Cerebellar nuclear complex (tissue), 1 donor: ENCODE results near the gene PNMT.

Experiments used
- DNase-seq, 2 experiments: peaks; one replicate each; lab custom pipeline; 2025; lab: John Stamatoyannopoulos, UW

Gene PNMT

DNA sequence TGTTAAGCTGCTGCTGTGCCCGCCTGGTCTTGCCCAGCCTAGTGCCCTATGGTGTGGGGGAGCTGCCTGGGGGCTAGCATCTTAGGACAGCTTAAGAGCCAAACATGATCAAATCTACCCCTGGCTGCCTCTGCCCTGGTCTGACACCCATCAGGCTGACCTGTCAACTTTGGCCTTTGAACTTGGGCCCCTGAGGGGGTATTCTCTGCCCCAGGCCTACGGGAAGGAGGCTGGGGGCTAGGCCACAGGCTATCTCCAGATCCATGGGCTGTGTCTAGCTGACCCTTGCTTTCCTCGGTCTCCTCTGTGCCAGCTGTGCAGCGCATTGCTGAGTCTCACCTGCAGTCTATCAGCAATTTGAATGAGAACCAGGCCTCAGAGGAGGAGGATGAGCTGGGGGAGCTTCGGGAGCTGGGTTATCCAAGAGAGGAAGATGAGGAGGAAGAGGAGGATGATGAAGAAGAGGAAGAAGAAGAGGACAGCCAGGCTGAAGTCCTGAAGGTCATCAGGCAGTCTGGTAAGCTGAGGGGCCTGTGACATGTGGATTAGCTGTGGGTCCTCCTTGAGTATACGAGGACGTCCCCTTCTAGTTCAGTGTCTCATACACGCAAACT, 34.6 kb upstream of the PNMT start:
- no peak for DNase-seq

DNA sequence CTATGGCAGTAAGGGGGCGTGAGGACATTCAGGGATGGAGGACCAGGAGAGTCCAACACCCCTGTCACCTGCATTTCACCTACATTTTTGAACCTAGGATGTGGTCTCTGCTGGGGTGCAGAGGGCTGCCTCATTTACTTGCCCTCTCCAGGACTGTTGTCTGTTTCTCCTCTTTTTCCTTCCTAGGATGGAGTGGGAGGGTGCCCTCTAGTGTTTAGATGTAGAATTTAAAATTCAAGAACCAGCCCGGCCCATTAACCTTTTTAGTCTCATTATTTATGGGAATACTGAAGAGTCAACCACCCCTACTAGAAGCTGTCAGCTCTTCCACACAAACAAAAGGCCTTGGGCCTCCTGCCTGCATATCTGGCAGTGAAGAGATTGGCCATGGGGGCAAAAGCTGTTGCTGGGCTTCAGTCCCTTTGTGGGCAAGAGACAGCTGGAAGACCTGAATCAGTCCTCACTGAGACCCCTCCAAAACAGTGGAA, 33.8 kb upstream of the PNMT start:
- DNase-seq: no peak

DNA sequence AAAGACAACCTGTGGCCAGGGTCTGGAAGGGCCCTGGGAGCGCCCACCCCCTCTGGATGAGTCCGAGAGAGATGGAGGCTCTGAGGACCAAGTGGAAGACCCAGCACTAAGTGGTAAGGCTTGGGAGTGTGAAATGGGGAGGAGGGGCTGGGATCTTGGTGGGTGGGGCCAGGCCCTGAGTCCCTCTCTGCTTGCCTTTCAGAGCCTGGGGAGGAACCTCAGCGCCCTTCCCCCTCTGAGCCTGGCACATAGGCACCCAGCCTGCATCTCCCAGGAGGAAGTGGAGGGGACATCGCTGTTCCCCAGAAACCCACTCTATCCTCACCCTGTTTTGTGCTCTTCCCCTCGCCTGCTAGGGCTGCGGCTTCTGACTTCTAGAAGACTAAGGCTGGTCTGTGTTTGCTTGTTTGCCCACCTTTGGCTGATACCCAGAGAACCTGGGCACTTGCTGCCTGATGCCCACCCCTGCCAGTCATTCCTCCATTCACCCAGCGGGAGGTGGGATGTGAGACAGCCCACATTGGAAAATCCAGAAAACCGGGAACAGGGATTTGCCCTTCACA, 32.6 kb upstream of the PNMT start:
- DNase-seq: no peak

DNA sequence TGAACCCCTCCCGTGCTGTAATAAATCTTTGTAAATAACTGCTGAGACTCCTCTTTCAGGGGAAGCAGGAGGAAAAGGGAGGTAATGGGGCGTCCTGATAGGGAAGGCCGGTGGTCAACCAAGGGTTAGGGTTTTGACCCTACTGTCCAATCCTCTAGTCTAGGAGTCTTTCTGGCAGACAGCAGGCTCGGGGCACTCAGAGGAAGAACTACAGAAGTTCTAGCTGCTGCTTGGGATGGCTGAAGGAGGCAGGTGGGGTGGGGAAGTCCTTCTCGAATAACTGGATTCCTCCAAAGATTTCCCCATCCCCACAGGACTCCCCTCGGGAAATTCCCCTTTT, 31.7 kb upstream of the PNMT start:
- DNase-seq: no peak

DNA sequence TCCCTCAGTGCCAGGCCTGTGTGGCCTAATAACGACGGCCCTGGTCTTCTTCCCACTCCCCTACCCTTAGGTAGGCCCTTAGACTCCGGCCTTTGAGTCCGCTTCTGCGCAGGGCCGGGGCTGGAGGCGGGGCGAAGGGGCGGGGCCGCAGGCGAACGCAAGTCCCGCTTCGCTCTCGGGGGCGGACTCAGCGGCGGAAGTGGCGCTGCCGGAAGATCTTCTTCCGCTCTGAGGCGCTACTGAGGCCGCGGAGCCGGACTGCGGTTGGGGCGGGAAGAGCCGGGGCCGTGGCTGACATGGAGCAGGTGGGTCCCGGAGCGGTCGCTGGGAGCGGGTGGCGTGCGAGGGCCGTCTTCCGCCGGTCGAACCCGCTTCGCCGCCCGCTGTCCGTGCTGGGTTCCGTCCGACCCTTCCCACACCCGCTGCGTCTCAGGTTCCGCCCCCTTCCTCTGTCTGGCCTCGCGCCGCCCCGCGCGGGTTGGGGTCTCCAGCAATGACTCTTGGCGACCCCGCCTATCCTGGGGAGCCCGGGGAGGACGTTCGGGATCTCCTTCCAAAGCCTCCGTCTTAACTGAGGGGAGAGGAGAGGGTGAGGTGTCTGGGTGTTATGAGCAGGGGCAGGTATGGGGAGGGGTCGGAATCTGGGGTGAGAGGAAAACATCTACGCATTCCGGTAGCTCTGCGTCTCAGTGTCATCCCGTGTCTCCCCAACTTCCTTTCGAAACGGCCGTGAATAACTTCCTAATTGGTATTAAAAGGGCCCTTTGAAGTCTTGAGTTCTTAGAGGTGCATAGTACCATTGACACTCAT, 31.1 kb upstream of the PNMT start, which contains the start of gene STARD3:
STARD3 (plus strand) TSS at position 218 of the 810 bp plus-strand sequence. CDS start 16,388 bp downstream, outside the sequence.
- peak in 1 of 2 experiments; percentile 61 for DNase-seq

DNA sequence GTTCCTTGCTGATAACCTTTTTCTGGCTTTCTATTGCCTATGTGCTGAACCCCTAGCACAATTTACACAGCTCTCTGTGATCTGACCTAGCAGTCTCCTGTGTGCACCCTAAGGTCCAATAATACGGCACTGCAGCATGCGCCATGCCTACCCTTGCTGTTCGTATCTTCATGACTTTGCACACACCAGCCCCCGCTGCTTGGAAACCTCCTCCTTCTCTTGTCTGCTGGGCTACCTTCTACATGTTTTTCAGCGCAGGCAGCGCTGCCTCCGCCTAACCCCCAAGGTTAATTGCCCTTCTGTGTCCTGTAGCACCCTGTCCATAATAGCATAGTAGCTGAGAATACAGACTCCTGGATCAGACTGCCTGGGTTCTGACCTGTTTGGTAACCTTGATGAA, 29.9 kb upstream of the PNMT start:
- DNase-seq: no peak

DNA sequence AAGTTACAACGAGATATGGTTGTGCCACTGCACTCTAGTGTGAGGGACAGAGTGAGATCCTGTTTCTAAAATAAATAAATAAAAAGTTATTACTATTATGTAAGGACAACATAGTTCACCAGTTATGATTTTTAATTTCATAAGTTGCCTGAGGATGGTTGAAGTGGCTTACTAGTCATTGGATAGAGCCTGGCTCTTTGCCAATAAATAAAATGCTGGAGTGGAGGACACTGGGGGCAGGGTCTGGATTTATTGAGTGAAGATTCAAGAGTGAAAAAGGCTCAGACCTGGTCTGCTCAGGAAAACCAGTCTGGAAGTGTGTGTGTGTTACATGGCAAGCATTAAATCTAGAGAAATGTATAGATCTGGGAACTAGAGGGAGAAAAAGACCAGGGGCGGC, 29.2 kb upstream of the PNMT start:
- DNase-seq: no peak

DNA sequence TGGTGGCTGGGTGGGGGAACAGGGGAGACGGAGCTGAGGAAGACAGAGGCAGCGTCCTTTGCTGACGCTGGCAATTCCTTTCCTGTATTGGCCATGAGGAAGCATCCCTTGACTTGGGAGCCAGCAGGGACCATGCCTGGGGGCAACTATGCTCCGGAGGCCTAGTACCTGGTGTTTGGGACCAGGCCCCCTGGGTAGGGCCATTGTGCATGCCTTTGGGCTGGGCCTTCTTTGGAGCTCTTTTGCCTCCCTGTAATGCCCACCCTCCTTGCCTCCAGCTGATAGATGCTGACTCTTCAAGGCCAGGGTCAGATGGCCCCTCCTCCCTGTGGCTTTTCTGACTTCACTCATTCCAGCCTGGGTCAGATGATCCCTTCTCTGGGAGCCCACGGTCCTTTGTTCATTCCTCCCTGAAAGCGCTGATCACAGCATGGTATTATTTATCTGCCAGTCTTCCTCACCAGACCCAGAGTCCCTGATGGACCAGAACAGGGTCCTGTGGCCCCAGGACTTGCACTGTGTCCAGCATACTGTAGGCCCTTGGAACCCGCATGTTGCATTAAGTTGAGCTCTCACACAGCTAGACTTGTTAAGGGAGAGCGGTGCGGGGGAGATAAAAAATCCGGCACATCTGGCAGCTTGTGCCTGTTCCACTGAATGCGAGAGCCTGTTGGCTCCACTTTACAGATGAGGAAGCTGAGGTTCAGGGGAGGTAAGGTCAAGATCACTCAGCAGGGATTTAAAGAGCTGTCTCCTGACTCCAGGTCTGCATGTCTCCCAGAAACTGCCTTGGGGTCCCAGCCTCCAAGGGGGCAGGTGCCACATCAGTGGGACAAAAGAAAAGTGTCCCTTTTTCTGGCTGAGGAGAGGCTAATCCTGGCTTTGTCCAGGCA, 28.4 kb upstream of the PNMT start:
- no peak for DNase-seq

DNA sequence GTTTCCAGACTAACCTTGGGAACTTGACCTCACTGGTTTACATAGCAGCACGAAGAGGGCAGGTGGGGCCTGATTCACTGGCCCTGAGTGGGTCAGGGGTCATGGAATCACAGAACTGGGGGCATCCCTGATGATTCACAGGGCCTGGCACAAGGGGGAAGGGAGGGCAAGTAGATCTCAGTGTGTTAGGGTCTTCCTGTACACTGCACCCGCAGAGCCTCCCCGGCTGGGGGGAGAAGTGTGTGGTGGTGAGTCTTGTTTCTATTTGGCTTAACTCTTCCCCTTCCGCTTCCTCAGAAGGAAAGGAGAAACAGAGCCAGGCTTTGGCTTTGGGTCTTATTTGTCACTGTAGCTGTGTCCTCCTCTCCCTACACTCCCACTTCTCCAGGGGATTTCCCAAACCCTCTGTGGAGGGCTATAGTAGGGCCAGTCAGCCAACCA, 27.6 kb upstream of the PNMT start:
- no peak for DNase-seq

DNA sequence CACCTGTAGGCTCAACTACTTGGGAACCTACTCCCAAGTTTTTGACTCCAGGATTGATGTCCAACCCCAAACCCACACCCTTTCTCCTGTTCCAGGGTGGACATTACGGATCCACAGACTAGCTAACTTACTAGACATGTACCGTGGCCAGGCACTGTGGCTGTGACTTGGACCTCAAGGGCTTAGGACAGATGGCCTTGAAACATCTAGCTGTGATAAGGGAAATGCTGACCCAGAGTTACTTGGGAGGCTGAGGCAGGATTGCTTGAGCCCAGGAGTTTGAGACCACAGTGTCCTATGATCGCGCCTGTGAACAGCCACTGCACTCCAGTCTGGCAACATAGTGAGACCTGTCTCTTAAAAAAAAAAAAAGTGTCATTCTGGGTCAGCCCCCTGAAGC, 27.2 kb upstream of the PNMT start:
- no peak for DNase-seq

DNA sequence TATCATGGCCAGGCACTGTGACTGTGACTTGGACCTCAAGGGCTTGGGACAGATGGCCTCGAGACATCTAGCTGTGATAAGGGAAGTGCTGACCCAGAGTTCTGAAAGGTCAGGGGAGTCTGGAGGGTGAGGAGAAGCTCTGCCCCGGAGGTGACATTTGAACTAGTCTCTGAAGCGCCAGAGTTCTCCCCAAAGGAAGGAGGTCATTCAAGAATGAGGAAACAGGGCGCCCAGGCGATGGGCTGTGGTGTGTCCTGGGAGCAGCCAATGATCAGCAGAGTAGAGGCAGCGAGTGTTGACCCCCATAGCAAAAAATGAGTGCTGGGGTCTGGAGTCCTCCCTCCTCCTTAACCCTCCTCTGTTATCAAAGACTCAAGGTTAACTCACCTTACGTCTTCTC, 26.4 kb upstream of the PNMT start:
- DNase-seq: no peak

DNA sequence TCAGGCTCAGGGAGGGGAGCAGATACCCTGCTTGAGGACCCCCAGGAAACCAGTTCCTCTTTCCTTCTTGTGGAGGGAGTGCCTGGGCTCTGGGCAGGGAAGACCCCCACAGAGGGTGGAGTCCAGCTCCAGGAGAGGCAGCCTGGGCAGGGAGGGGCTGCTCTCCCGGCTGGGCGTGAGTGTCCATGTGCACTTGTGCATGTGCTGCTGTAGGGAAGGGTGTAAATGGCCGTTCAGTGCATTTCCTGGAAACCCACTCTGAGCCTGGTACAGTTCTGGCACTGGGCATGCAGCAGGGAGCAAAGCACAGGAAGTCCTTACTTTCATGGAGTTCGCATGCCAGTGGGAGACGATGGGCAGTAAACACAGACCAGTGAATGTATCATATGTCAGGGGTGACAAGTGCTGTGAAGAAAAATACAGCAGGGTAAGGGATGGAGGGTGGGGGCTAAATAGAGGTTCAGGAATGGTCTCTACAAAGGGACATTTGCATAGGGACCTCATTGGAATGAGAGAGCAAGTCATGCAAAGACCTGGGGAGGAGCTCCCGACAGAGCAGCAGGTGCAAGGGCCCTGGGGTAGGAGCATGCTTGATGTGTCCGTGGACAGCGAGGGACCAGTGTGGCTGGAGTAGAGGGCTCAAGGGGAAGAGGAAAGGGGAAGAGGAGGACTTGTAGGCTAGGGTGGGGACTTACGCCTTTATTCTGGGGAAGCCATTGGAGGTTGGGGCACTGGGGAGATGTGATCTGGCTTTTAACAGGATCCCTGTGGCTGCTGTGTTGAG, 25.8 kb upstream of the PNMT start:
- no peak for DNase-seq

DNA sequence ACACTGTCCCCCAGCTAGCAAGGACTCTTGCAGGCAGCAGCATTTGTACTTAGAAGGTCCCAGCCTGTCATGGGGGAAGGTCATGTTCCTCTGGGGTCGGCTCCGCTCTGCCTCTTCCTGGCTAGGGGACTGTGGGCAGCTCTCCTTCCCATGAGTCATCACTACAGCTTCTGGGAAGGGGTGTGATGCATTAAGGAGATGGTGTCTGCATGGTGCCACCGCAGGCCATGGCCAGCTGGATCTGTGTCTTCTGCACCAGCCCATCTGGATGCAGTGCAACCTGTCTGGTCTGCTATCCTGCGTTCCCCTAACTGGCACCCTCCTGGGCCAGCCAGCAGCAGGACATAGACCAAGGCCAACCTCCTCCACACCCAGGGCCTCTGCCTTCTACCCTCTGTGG, 25.0 kb upstream of the PNMT start:
- DNase-seq: no peak

DNA sequence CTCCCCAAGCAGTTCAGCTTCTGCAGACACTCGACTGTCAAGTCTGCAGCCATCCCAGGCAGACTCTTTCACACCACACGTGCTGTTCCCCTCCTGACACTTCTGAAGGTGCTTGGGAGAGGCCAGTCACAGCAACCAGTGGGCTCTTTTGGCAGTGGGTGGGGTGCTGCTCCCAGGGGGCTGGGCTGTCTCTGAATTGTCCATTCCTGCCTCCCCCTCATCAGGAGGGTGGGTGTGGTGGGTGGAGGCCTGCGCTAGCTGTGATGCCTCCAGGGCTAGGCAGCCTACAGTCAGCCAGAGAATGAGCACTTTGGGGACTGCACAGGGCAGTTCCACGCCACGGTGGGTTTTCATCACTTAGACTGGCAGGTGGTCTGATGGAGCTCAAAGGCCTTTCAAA, 21.0 kb upstream of the PNMT start:
- no peak for DNase-seq

DNA sequence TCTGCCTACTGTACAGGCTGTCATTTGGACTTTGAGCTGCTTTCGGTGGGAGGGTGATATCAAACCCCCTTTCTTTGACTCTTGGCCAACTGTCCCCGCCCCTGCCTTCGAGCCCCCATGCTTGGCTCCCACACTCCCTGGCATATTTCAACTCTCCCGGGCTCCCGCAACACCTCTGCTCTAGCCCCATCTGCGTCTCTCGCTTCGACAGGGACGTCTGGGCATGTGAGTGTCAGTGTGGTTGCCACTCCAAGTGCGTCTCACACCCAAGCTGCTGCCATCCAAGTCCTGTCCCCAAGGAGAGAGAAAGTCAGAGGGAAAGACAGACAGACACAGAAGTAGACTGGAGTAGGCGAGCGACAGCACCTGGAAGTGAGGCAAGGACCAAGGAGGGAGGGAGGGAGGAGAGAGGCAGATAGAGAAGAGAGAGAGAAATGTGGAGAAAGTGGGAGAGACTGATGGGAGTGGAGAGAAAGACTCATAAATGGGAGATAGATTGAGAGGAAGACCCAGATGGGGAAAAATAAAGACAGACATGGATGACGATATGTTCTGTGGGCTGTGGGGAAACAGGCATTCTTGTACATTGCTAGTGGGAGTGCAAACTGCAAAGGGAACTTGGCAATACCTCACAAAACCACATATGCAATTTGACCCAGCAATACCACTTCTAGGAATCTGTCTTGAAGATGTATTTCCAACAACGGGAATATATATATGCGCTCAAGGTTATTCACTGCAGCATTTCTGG, 19.5 kb upstream of the PNMT start:
- no peak for DNase-seq

DNA sequence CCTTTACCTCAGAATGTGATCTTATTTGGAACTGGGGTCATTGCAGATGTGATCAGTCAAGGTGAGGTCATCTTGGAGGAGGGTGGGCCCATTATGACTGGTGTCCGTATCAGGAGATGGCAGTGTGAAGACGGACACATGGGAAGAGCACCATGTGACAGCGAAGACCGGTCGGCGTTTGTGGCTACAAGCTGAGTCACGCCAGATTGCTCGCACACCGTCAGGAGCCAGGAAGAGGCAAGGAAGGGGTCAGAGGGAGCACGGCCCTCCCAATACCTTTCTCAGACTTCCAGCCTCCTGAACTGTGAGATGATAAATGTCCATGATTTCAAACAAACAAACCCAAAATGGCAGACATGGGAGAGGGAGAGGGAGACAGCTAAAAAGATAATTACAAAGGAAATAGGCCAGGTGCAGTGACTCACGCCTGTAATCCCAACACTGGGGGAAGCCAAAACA, 18.1 kb upstream of the PNMT start:
- DNase-seq: no peak

DNA sequence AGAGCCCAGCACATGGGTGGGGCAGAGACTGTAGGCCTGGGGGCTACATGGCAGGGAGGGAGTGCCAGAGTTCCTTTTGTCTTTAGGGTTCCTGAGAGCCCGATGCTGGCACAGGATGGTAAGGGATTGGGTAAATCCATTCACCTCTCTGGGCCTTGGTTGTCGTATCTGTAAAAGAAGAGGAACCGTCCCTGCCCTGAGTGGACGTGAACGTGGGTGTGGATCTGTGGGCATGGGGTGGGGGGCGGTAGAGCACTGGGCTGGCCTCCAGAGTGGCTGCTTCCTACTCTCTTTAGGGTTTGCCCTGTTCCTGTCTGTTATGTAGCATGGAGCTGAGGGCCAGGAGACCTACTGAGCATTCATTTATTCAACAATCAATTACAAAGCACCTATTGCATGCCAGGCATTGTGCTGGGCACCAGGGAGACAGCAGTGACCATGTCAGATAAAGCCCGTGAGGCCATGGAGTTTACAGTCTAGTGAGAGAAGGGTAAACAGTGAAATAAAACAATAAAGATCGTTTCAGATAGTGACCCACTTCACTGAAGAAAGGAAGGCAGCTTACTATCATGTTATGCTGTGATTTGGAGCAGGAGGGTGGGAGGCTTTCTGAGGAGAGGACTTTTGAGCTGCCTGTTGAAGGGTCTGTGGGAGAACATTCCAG, 16.2 kb upstream of the PNMT start:
- no peak for DNase-seq

DNA sequence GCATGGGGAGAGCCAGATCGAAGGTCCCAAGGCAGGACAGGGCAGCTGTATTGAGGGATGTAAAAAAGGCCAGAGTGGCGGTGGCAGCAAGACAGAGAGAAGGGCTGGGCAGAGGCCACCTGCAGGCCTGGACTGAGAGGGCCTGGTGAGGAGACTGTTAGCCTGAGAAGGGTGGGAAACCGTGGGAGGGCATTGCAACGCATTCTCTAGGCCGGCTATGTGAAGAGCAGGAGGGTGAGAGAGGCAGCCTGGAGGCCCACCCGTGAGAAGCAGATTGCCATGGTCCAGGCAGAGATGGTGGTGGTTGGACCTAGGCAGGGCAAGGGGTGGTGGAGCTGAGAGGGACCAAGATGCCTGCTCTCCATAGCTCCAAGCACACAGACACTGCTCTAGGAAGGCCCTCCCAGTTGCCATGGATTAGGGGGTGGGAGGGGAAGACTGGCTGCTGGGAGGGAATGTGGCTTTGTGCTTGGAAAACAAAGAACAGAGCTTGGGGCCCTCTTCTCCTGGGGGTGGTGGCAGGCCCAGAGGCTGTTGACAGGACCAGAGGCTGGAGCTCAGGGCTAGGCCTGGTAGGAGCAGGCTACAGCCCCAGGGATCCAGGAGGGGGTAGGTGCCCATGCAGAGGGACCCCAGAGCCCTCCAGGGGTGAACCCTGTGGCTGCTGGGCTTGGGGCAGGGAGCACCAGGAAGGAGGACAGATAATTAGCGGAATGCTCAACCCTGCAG, 15.5 kb upstream of the PNMT start:
- DNase-seq: no peak

DNA sequence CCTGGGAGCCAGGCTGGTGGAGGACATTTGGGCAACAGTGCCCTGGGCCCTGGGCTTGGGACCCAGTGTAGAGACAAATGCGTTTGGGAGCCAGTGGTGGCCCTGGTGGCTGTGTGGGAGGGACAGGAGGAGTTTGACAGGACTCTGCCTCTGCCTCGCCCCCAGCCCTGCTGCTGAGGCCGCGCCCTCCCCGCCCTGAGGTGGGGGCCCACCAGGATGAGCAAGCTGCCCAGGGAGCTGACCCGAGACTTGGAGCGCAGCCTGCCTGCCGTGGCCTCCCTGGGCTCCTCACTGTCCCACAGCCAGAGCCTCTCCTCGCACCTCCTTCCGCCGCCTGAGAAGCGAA, 15.0 kb upstream of the PNMT start:
- no peak for DNase-seq
